SK-N-SH treated with all-trans-retinoic acid at 6 μM for 48 hours (cell line): Measurements from ENCODE around the gene POM121L2.
A peak's percentile ranks its signal among the peaks of the same experiment; 100 is the strongest.

ENCODE experiments used
- ATAC-seq: fragments of 200-7000 bp; cut with Tn5 transposase; 3 replicates; pipeline ENCODE4 v1.9.1; 2020; ENCODE audit warnings: mild to moderate bottlenecking, moderate library complexity
- ARNTL ChIP-seq: fragments of 450-650 bp; formaldehyde crosslinking; IDR thresholded peaks from 2 replicates; pipeline ENCODE4 v1.5.0; 2020; ENCODE audit warnings: low read depth, mild to moderate bottlenecking, moderate library complexity, borderline replicate concordance
- BACH2 ChIP-seq: fragments of 250-450 bp; sonication (Bioruptor Pico); IDR thresholded peaks from 2 replicates; pipeline ENCODE4 v1.9.0; 2021; ENCODE audit warnings: mild to moderate bottlenecking, borderline replicate concordance
- CSDC2 ChIP-seq: fragments of 250-450 bp; sonication (Bioruptor Pico); IDR thresholded peaks from 2 replicates; pipeline ENCODE4 v1.5.0; 2020; ENCODE audit warnings: mild to moderate bottlenecking, moderate library complexity
- ESRRG ChIP-seq: fragments of 250-450 bp; sonication (Bioruptor Pico); IDR thresholded peaks from 2 replicates; pipeline ENCODE4 v1.6.1; 2021; ENCODE audit warnings: mild to moderate bottlenecking
- GLIS3 ChIP-seq: fragments of 250-450 bp; sonication (Bioruptor Pico); IDR thresholded peaks from 2 replicates; pipeline ENCODE4 v1.5.0; 2020; ENCODE audit warnings: mild to moderate bottlenecking, moderate library complexity
- ISL1 ChIP-seq: fragments of 250-450 bp; sonication (Bioruptor Pico); IDR thresholded peaks from 2 replicates; pipeline ENCODE4 v2.1.2; 2022; ENCODE audit warnings: mild to moderate bottlenecking, moderate library complexity
- OSR1 ChIP-seq: fragments of 250-450 bp; sonication (Bioruptor Pico); IDR thresholded peaks from 2 replicates; pipeline ENCODE4 v1.8.0; 2022; ENCODE audit warnings: moderate library complexity, mild to moderate bottlenecking, inconsistent platforms
- PPARA ChIP-seq: fragments of 250-450 bp; sonication (Bioruptor Pico); IDR thresholded peaks from 2 replicates; pipeline ENCODE4 v1.5.0; 2020; ENCODE audit warnings: mild to moderate bottlenecking, borderline replicate concordance
- RARB ChIP-seq: fragments of 250-450 bp; sonication (Bioruptor Pico); IDR thresholded peaks from 2 replicates; pipeline ENCODE4 v1.8.0; 2021; ENCODE audit warnings: mild to moderate bottlenecking, moderate library complexity
- SNAI2 ChIP-seq: fragments of 250-450 bp; sonication (Bioruptor Pico); IDR thresholded peaks from 2 replicates; pipeline ENCODE4 v1.5.0; 2020; ENCODE audit warnings: mild to moderate bottlenecking, moderate library complexity
- TCF4 ChIP-seq: fragments of 250-450 bp; sonication (Bioruptor Pico); IDR thresholded peaks from 2 replicates; pipeline ENCODE4 v1.8.0; 2021; ENCODE audit warnings: mild to moderate bottlenecking, moderate library complexity, borderline replicate concordance
- TOX ChIP-seq: fragments of 250-450 bp; sonication (Bioruptor Pico); IDR thresholded peaks from 2 replicates; pipeline ENCODE4 v1.8.0; 2021; ENCODE audit warnings: mild to moderate bottlenecking, moderate library complexity, borderline replicate concordance
- ZFP3 ChIP-seq: fragments of 250-450 bp; sonication (Bioruptor Pico); IDR thresholded peaks from 2 replicates; pipeline ENCODE4 v1.5.0; 2020; ENCODE audit warnings: mild to moderate bottlenecking, moderate library complexity
- ZFP30 ChIP-seq: fragments of 450-650 bp; formaldehyde crosslinking; IDR thresholded peaks from 2 replicates; pipeline ENCODE4 v1.5.0; 2022; ENCODE audit warnings: mild to moderate bottlenecking, moderate library complexity
- ZNF70 ChIP-seq: fragments of 450-650 bp; formaldehyde crosslinking; IDR thresholded peaks from 2 replicates; pipeline ENCODE4 v1.5.0; 2020; ENCODE audit warnings: mild to moderate bottlenecking, moderate library complexity
- TF ChIP-seq, protein P1 (sequence below): fragments of 250-450 bp; sonication (Bioruptor Pico); IDR thresholded peaks from 2 replicates; pipeline ENCODE4 v1.5.1; 2020; ENCODE audit warnings: low read depth, mild to moderate bottlenecking, moderate library complexity
- TF ChIP-seq, protein P2 (sequence below): fragments of 250-450 bp; sonication (Bioruptor Pico); IDR thresholded peaks from 2 replicates; pipeline ENCODE4 v1.5.0; 2020; ENCODE audit warnings: mild to moderate bottlenecking, moderate library complexity
- TF ChIP-seq, protein P3 (sequence below): fragments of 250-450 bp; sonication (Bioruptor Pico); IDR thresholded peaks from 2 replicates; pipeline ENCODE4 v1.8.0; 2021; ENCODE audit warnings: low read depth, mild to moderate bottlenecking, moderate library complexity, borderline replicate concordance
- TF ChIP-seq, protein P4 (sequence below): fragments of 250-450 bp; sonication (Bioruptor Pico); IDR thresholded peaks from 2 replicates; pipeline ENCODE4 v1.5.1; 2021; ENCODE audit warnings: mild to moderate bottlenecking, moderate library complexity
- TF ChIP-seq, protein P5 (sequence below): fragments of 250-450 bp; sonication (Bioruptor Pico); IDR thresholded peaks from 2 replicates; pipeline ENCODE4 v1.8.0; 2020; ENCODE audit warnings: mild to moderate bottlenecking, moderate library complexity, borderline replicate concordance

Gene POM121L2

DNA sequence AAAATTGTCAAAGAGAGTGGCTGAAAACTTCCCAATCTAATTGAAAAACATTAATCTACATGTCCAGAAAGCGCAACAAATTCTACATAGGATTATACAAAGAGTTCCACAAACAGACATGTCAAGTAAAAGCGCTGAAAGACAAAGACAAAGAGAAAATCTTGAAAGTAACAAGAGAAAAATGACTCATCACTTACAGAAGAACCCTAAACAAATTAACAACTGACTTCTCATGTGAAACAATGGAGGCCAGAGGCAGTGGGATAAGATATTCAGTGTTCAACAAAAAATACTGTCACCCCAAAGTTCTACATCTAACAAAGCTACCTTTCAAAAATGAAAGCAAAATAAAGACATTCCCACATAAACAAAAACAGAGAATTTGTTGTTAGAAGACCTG, 2.0 kb upstream of the POM121L2 start (continued):
- TF ChIP-seq ZFP3, result no peak

DNA sequence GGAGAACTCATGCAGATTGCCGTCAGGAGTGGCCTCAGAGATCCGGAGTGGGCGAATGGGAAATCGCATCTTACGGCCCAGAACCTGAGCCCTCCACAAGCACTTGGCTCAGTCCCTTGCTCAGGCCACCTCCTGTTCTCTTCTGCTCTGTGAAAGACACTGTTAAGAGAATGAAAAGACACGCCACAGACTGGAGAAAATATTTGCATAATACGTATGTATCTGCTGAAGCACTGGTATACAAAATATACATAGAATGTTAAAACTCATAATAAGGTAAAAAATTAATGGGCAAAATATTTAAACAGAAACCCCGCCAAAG, 838 bp upstream of the POM121L2 start:
- peak; percentile 52 for ATAC-seq
- TF ChIP-seq ZFP30 (no peak), ZFP3 (no peak), TOX (no peak), ZNF70 (no peak), OSR1 (CRISPR knock-in tag) (no peak), BACH2 (CRISPR knock-in tag) (no peak), CSDC2 (CRISPR knock-in tag) (no peak), ISL1 (CRISPR knock-in tag) (no peak), SNAI2 (CRISPR knock-in tag) (no peak), PPARA (CRISPR knock-in tag) (no peak), RARB (CRISPR knock-in tag) (no peak), TCF4 (CRISPR knock-in tag) (no peak), ARNTL (CRISPR knock-in tag) (no peak), GLIS3 (CRISPR knock-in tag) (no peak), ESRRG (CRISPR knock-in tag) (no peak)
- TF ChIP-seq, protein P1, sequence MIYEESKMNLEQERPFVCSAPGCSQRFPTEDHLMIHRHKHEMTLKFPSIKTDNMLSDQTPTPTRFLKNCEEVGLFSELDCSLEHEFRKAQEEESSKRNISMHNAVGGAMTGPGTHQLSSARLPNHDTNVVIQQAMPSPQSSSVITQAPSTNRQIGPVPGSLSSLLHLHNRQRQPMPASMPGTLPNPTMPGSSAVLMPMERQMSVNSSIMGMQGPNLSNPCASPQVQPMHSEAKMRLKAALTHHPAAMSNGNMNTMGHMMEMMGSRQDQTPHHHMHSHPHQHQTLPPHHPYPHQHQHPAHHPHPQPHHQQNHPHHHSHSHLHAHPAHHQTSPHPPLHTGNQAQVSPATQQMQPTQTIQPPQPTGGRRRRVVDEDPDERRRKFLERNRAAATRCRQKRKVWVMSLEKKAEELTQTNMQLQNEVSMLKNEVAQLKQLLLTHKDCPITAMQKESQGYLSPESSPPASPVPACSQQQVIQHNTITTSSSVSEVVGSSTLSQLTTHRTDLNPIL (CRISPR knock-in tag), result no peak
- TF ChIP-seq, protein P2, sequence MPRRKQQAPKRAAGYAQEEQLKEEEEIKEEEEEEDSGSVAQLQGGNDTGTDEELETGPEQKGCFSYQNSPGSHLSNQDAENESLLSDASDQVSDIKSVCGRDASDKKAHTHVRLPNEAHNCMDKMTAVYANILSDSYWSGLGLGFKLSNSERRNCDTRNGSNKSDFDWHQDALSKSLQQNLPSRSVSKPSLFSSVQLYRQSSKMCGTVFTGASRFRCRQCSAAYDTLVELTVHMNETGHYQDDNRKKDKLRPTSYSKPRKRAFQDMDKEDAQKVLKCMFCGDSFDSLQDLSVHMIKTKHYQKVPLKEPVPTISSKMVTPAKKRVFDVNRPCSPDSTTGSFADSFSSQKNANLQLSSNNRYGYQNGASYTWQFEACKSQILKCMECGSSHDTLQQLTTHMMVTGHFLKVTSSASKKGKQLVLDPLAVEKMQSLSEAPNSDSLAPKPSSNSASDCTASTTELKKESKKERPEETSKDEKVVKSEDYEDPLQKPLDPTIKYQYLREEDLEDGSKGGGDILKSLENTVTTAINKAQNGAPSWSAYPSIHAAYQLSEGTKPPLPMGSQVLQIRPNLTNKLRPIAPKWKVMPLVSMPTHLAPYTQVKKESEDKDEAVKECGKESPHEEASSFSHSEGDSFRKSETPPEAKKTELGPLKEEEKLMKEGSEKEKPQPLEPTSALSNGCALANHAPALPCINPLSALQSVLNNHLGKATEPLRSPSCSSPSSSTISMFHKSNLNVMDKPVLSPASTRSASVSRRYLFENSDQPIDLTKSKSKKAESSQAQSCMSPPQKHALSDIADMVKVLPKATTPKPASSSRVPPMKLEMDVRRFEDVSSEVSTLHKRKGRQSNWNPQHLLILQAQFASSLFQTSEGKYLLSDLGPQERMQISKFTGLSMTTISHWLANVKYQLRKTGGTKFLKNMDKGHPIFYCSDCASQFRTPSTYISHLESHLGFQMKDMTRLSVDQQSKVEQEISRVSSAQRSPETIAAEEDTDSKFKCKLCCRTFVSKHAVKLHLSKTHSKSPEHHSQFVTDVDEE (CRISPR knock-in tag), result no peak
- TF ChIP-seq, protein P3, sequence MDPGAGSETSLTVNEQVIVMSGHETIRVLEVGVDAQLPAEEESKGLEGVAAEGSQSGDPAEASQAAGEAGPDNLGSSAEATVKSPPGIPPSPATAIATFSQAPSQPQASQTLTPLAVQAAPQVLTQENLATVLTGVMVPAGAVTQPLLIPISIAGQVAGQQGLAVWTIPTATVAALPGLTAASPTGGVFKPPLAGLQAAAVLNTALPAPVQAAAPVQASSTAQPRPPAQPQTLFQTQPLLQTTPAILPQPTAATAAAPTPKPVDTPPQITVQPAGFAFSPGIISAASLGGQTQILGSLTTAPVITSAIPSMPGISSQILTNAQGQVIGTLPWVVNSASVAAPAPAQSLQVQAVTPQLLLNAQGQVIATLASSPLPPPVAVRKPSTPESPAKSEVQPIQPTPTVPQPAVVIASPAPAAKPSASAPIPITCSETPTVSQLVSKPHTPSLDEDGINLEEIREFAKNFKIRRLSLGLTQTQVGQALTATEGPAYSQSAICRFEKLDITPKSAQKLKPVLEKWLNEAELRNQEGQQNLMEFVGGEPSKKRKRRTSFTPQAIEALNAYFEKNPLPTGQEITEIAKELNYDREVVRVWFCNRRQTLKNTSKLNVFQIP (CRISPR knock-in tag), result no peak
- TF ChIP-seq, protein P4, sequence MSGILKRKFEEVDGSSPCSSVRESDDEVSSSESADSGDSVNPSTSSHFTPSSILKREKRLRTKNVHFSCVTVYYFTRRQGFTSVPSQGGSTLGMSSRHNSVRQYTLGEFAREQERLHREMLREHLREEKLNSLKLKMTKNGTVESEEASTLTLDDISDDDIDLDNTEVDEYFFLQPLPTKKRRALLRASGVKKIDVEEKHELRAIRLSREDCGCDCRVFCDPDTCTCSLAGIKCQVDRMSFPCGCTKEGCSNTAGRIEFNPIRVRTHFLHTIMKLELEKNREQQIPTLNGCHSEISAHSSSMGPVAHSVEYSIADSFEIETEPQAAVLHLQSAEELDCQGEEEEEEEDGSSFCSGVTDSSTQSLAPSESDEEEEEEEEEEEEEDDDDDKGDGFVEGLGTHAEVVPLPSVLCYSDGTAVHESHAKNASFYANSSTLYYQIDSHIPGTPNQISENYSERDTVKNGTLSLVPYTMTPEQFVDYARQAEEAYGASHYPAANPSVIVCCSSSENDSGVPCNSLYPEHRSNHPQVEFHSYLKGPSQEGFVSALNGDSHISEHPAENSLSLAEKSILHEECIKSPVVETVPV (CRISPR knock-in tag), result no peak
- TF ChIP-seq, protein P5, sequence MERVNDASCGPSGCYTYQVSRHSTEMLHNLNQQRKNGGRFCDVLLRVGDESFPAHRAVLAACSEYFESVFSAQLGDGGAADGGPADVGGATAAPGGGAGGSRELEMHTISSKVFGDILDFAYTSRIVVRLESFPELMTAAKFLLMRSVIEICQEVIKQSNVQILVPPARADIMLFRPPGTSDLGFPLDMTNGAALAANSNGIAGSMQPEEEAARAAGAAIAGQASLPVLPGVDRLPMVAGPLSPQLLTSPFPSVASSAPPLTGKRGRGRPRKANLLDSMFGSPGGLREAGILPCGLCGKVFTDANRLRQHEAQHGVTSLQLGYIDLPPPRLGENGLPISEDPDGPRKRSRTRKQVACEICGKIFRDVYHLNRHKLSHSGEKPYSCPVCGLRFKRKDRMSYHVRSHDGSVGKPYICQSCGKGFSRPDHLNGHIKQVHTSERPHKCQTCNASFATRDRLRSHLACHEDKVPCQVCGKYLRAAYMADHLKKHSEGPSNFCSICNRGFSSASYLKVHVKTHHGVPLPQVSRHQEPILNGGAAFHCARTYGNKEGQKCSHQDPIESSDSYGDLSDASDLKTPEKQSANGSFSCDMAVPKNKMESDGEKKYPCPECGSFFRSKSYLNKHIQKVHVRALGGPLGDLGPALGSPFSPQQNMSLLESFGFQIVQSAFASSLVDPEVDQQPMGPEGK (CRISPR knock-in tag), result no peak

DNA sequence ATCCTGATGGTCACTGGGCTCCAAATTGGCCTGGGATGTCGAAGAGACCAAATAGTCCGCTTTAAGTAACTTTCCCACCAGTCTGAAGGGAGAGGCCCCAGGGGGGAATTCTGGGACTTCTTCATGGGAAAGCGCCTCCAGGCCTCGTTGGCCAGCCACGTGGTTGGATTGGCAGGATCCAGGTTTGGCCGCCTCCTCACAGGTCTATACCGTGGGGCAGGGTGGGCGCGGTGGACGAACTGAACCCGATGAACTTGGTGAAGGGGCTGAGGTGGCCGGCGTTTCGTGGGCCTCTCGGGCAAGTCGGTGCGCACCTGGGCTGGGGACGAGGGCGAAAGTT, 297 bp downstream of the POM121L2 start:
- no peak for TF ChIP-seq TOX
- no peak for TF ChIP-seq ZFP3
- TF ChIP-seq, protein P5 (CRISPR knock-in tag), result no peak
- no peak for TF ChIP-seq CSDC2 (CRISPR knock-in tag)
- TF ChIP-seq ESRRG (CRISPR knock-in tag), result no peak
- no peak; the same call in 2 of the 3 replicates for ATAC-seq
